ENCODE measurements around the gene ACAP2.

ACAP2 gene

DNA sequence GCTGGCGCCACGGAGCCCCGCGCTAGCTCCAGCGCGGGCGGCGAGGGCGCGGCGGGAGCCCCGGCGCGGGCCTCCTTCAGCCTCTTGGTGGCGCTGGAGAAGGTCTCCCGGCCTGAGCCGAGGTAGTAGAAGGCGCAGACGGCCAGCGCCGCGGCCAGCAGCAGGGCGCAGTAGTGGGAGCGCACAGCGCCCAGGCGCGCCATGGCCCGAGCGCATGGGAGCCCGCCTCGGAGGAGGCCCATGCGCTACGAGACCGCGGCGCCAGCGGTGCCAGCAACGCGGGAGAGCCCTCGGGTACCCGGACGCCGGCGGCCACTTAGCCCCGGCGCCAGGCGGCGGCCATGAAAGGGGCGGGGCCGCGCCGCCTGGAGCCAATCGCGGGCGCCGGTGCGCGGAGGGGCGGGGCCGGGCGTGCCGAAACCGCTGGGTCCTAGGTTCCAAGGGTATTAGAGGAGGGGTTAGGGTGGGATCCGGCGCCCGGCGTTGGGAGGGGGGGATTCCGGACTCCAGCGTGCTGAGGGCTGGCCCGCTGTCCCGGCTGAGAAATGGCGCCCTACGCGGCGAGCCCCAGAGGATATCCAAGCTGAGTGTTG is 171.9 kb downstream of the ACAP2 start, which contains the start of gene XXYLT1:
Gene XXYLT1, minus strand, starts transcription at position 343 of the 593 bp plus-strand sequence. Its CDS starts 101 bp downstream, at position 242.
- Histone ChIP-seq H3K36me3 (peaks cover 2% of the 10 kb centered on the region), H3K27me3 (no peaks in the 10 kb centered on the region), H3K9me3 (no peaks in the 10 kb centered on the region), H3K4me3 (ENCODE audit: low read depth, low read length) (peak within 1 kb of the TSS; percentile 91), H3K4me1 (peaks cover 4% of the 10 kb centered on the region)
- peak; percentile 97 for DNase-seq
- TF ChIP-seq, protein P1, sequence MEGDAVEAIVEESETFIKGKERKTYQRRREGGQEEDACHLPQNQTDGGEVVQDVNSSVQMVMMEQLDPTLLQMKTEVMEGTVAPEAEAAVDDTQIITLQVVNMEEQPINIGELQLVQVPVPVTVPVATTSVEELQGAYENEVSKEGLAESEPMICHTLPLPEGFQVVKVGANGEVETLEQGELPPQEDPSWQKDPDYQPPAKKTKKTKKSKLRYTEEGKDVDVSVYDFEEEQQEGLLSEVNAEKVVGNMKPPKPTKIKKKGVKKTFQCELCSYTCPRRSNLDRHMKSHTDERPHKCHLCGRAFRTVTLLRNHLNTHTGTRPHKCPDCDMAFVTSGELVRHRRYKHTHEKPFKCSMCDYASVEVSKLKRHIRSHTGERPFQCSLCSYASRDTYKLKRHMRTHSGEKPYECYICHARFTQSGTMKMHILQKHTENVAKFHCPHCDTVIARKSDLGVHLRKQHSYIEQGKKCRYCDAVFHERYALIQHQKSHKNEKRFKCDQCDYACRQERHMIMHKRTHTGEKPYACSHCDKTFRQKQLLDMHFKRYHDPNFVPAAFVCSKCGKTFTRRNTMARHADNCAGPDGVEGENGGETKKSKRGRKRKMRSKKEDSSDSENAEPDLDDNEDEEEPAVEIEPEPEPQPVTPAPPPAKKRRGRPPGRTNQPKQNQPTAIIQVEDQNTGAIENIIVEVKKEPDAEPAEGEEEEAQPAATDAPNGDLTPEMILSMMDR (IDR thresholded peaks at IDR 0.05; ENCODE audit: low read depth, low read length), result peak; percentile 42

DNA sequence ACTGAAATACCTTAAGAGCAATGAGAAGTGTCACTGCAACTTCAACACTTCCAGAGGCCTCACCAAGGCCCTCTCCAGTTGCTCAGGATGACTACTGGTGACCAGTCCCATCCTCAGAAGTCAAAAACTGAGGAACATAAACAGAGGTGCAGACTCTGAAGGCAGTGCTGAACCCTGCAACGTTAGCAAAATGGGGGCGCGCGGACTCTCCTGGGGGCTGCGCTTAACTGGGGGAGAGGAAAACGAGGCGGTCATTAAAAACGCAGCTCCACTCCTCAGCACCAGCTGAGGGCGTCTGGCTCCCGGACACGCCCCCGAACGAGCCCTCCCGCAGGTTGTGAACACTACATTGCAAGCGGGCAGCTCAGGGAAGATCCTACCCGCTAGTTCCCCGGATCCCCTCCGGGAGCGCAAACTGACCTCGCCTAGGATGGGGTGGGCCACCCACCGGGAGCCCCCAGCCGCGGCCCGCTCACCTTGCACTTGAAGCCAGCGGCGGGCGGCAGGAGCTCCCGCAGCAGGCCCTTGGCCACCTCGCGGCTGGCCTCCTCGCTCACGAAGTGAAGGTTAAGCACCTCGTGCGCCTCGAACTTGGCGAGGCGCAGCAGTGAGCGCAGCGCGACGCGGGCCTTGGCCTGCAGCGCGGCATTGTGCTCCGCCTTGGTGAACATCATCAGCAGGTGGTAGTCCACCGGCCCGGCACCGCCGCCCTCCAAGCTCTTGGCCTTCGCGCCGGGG is 172.6 kb downstream of the ACAP2 start:
- Histone ChIP-seq H3K36me3 (peaks cover 4% of the 10 kb centered on the region), H3K9me3 (no peaks in the 10 kb centered on the region), H3K27me3 (no peaks in the 10 kb centered on the region), H3K4me1 (peaks cover 4% of the 10 kb centered on the region), H3K4me3 (ENCODE audit: low read depth, low read length) (peak overlapping the region; percentile 91)
- TF ChIP-seq, protein P1 (IDR thresholded peaks at IDR 0.05; ENCODE audit: low read depth, low read length), result peak; percentile 17
- DNase-seq, result peak; percentile 80

DNA sequence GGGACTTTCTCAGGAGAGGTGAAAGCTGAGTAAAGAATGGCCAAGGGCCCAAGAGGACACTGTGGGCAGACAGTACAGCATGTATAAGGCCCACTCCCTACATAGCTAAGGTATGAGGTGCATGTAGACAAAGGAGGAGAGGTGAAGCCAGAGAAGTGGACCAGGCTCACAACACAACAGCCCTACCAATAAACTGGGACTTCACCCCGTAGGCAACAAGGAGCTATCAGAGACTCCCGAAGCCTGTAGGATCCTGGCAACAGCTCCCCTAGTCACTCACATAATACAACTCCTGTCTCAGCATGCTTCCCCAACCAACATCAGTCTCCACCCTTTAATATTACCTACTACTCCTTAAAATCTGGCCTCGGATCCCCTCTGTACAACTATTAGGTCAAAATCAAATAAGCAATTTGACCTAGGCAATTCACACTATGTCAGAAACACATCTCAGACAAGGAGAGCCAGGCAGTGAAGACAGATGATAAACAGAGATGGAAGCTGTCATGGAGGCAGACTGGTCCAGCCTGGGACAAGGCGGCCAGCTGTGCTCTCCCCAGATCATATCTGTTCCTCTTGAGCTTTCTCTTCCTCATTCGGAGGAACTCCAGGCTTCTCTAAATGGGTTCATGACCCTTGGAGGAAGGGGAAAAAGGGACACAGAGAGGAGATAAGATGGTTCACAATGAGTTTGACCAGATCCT is 173.3 kb downstream of the ACAP2 start:
- TF ChIP-seq, protein P1 (IDR thresholded peaks at IDR 0.05; ENCODE audit: low read depth, low read length), result no peak
- no peaks in the 10 kb centered on the region for H3K27me3 ChIP-seq
- H3K9me3 ChIP-seq, result no peaks in the 10 kb centered on the region
- peaks cover 4% of the 10 kb centered on the region for H3K36me3 ChIP-seq
- peak; percentile 29 for DNase-seq
- peaks cover 4% of the 10 kb centered on the region for H3K4me1 ChIP-seq
- H3K4me3 ChIP-seq (ENCODE audit: low read depth, low read length), result peak overlapping the region; percentile 91

DNA sequence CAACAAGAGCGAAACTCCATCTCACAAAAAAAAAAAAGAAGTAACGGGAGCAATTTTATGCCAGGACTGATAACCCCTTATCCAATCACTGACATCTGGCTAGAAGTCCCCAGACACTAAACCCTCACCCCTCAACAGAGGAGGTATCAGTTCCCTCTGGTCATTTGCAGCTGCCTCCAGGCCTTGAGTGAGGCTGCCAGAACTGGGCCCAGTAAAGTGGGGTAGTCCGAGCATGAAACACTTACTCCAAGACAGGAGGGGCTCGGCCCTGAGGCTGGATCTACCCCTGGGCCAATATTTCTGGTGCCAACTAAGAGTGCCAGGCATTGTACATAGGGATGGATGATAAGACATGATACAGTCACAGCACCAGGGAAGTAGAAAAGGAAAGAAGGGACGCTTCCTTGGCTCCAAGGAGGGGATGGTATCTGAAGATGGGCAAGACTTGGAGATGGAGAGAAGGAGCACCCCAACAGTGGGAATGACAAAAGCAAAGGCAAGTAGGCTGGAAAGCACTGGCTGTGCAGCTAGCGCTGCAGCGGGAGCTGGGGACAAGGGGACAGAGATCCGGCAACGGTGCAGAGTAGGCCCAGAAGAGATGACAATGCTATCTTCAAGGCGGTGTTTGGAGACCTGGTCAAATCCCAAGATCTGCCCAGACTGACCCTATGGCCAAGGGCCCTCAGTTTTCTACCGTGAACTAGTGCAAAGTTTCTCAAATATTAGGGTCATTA is 174.1 kb downstream of the ACAP2 start:
- peaks cover 4% of the 10 kb centered on the region for H3K36me3 ChIP-seq
- 0 out of 2 replicates have a peak overlapping the region, but pooled peaks have one; percentile 91 for H3K4me3 ChIP-seq (ENCODE audit: low read depth, low read length)
- no peaks in the 10 kb centered on the region for H3K9me3 ChIP-seq
- no peaks in the 10 kb centered on the region for H3K27me3 ChIP-seq
- no peak for DNase-seq
- TF ChIP-seq, protein P1 (IDR thresholded peaks at IDR 0.05; ENCODE audit: low read depth, low read length), result no peak
- H3K4me1 ChIP-seq, result peaks cover 4% of the 10 kb centered on the region

DNA sequence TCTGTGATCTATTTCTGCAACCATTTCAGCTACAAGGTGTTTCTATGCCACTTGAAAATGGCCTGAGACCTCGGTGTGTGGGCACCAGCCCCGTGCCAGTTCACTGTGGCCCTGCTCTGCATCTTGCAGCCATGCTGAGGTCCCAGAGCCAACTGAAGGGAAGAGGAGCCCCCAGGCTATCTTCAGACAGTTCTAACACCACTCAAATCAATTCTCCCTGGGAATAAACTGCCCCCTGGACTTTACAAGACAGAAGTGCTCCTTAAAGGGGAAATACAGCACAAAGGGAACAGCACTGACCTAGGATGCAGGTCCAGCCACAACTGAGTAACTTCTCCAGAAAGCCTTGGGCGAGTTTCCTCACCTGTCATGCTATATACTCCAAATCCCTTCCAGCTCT is 175.7 kb downstream of the ACAP2 start:
- no peak for DNase-seq
- Histone ChIP-seq H3K4me1 (peaks cover 4% of the 10 kb centered on the region), H3K9me3 (no peaks in the 10 kb centered on the region), H3K4me3 (ENCODE audit: low read depth, low read length) (no peak overlapping the region), H3K27me3 (no peaks in the 10 kb centered on the region), H3K36me3 (peaks cover 4% of the 10 kb centered on the region)
- TF ChIP-seq, protein P1 (IDR thresholded peaks at IDR 0.05; ENCODE audit: low read depth, low read length), result no peak

Data from BE2C (cell line).